Measurements from ENCODE around the gene C16orf87.

GRCh38 chr16:46843898-46844642 is 13.1 kb upstream of the C16orf87 start:
- TF ChIP-seq, protein P1, sequence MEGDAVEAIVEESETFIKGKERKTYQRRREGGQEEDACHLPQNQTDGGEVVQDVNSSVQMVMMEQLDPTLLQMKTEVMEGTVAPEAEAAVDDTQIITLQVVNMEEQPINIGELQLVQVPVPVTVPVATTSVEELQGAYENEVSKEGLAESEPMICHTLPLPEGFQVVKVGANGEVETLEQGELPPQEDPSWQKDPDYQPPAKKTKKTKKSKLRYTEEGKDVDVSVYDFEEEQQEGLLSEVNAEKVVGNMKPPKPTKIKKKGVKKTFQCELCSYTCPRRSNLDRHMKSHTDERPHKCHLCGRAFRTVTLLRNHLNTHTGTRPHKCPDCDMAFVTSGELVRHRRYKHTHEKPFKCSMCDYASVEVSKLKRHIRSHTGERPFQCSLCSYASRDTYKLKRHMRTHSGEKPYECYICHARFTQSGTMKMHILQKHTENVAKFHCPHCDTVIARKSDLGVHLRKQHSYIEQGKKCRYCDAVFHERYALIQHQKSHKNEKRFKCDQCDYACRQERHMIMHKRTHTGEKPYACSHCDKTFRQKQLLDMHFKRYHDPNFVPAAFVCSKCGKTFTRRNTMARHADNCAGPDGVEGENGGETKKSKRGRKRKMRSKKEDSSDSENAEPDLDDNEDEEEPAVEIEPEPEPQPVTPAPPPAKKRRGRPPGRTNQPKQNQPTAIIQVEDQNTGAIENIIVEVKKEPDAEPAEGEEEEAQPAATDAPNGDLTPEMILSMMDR (IDR thresholded peaks at IDR 0.05) = no peak
- TF ChIP-seq POLR2A (IDR thresholded peaks at IDR 0.05) (no peak), EP300 (IDR thresholded peaks at IDR 0.05) (no peak)

Data from stomach (tissue), 4 donors.